Measurements from ENCODE around the gene SMU1.
"Not testable (repeated sequence)": the region's sequence is repeated elsewhere in the genome, so short reads cannot be mapped to it uniquely, and the experiment has no call there.

SMU1 gene

GRCh38 chr9:33104401-33104800 lies 27.9 kb upstream of the SMU1 start:
- DNase-seq = no peak

- no peak for DNase-seq
These were observed 27.2 kb upstream of the SMU1 start for GRCh38 chr9:33103501-33104281.

- DNase-seq = no peak
These were observed 26.2 kb upstream of the SMU1 start for GRCh38 chr9:33102551-33103210.

GRCh38 chr9:33101104-33101951 lies 24.9 kb upstream of the SMU1 start:
- DNase-seq = peak; percentile 46

GRCh38 chr9:33099754-33100153 lies 23.3 kb upstream of the SMU1 start:
- no peak for DNase-seq

- no peak for DNase-seq
These were observed 20.7 kb upstream of the SMU1 start for GRCh38 chr9:33097192-33097591.

GRCh38 chr9:33092634-33093033 lies 16.2 kb upstream of the SMU1 start:
- DNase-seq = no peak

GRCh38 chr9:33085672-33086071 lies 9.2 kb upstream of the SMU1 start:
- DNase-seq = not testable (repeated sequence)

- DNase-seq = peak; percentile 2
These were observed 6.3 kb upstream of the SMU1 start for GRCh38 chr9:33082538-33083326.

- no peak for DNase-seq
These were observed 5.7 kb upstream of the SMU1 start for GRCh38 chr9:33082128-33082527.

- DNase-seq = peak; percentile 92
These were observed 4.8 kb upstream of the SMU1 start for GRCh38 chr9:33081128-33081851.

- DNase-seq = no peak
These were observed 4.1 kb upstream of the SMU1 start for GRCh38 chr9:33080534-33080933.

- DNase-seq = no peak
These were observed 7.5 kb downstream of the SMU1 start for GRCh38 chr9:33068991-33069390.

- no peak for DNase-seq
These were observed 11.1 kb downstream of the SMU1 start for GRCh38 chr9:33065157-33066076.

GRCh38 chr9:33051144-33051543 lies 25.3 kb downstream of the SMU1 start:
- DNase-seq = no peak

GRCh38 chr9:33049680-33050361 lies 26.7 kb downstream of the SMU1 start:
- DNase-seq = no peak

- DNase-seq = no peak
These were observed 28.4 kb downstream of the SMU1 start for GRCh38 chr9:33048054-33048465.

- no peak for DNase-seq
These were observed 30.4 kb downstream of the SMU1 start for GRCh38 chr9:33046061-33046460.

- DNase-seq = no peak
These were observed 31.7 kb downstream of the SMU1 start for GRCh38 chr9:33044677-33045282.

GRCh38 chr9:33044162-33044673 lies 32.3 kb downstream of the SMU1 start:
- peak; percentile 81 for DNase-seq
